Measurements from ENCODE around the gene LIPG.

GRCh38 chr18:49517483-49517882 lies 44.4 kb upstream of the LIPG start:
- TF ChIP-seq, protein P1, sequence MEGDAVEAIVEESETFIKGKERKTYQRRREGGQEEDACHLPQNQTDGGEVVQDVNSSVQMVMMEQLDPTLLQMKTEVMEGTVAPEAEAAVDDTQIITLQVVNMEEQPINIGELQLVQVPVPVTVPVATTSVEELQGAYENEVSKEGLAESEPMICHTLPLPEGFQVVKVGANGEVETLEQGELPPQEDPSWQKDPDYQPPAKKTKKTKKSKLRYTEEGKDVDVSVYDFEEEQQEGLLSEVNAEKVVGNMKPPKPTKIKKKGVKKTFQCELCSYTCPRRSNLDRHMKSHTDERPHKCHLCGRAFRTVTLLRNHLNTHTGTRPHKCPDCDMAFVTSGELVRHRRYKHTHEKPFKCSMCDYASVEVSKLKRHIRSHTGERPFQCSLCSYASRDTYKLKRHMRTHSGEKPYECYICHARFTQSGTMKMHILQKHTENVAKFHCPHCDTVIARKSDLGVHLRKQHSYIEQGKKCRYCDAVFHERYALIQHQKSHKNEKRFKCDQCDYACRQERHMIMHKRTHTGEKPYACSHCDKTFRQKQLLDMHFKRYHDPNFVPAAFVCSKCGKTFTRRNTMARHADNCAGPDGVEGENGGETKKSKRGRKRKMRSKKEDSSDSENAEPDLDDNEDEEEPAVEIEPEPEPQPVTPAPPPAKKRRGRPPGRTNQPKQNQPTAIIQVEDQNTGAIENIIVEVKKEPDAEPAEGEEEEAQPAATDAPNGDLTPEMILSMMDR (tag by site-specific recombination; IDR thresholded peaks at IDR 0.05), result no peak
- TF ChIP-seq ZNF132 (tag by site-specific recombination; IDR thresholded peaks at IDR 0.05; ENCODE audit: borderline replicate concordance) (no peak), YY1 (tag by site-specific recombination; IDR thresholded peaks at IDR 0.05) (no peak), ZBTB21 (tag by site-specific recombination; IDR thresholded peaks at IDR 0.05) (no peak), ZNF175 (tag by site-specific recombination; IDR thresholded peaks at IDR 0.05) (no peak), ZNF449 (tag by site-specific recombination; IDR thresholded peaks at IDR 0.05) (no peak), ZNF76 (tag by site-specific recombination; IDR thresholded peaks at IDR 0.05; ENCODE audit: borderline replicate concordance, low read depth) (no peak), GLIS1 (tag by site-specific recombination; IDR thresholded peaks at IDR 0.05) (no peak), ZBTB7A (tag by site-specific recombination; IDR thresholded peaks at IDR 0.05; ENCODE audit: low read depth) (no peak), ZNF274 (IDR thresholded peaks at IDR 0.05; ENCODE audit: low read length) (no peak), ZNF274 (tag by site-specific recombination; IDR thresholded peaks at IDR 0.05; ENCODE audit: borderline replicate concordance) (no peak), ZNF211 (tag by site-specific recombination; IDR thresholded peaks at IDR 0.05; ENCODE audit: low read depth) (no peak), GLI4 (tag by site-specific recombination; IDR thresholded peaks at IDR 0.05) (no peak)
- TF ChIP-seq, protein P2, sequence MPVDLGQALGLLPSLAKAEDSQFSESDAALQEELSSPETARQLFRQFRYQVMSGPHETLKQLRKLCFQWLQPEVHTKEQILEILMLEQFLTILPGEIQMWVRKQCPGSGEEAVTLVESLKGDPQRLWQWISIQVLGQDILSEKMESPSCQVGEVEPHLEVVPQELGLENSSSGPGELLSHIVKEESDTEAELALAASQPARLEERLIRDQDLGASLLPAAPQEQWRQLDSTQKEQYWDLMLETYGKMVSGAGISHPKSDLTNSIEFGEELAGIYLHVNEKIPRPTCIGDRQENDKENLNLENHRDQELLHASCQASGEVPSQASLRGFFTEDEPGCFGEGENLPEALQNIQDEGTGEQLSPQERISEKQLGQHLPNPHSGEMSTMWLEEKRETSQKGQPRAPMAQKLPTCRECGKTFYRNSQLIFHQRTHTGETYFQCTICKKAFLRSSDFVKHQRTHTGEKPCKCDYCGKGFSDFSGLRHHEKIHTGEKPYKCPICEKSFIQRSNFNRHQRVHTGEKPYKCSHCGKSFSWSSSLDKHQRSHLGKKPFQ (tag by site-specific recombination; IDR thresholded peaks at IDR 0.05), result no peak
- TF ChIP-seq, protein P3, sequence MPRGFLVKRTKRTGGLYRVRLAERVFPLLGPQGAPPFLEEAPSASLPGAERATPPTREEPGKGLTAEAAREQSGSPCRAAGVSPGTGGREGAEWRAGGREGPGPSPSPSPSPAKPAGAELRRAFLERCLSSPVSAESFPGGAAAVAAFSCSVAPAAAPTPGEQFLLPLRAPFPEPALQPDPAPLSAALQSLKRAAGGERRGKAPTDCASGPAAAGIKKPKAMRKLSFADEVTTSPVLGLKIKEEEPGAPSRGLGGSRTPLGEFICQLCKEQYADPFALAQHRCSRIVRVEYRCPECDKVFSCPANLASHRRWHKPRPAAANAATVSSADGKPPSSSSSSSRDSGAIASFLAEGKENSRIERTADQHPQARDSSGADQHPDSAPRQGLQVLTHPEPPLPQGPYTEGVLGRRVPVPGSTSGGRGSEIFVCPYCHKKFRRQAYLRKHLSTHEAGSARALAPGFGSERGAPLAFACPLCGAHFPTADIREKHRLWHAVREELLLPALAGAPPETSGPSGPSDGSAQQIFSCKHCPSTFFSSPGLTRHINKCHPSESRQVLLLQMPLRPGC (tag by site-specific recombination; IDR thresholded peaks at IDR 0.05), result no peak
